Gastrocnemius medialis (tissue), 4 donors: ENCODE results near the gene SH3BP5.

ENCODE experiments used
- CTCF ChIP-seq, 5 experiments: fragments of 450-650 bp in 3 of 5; fragments of 200-600 bp in 2 of 5; sonication (generic) in 2 of 5; IDR thresholded peaks in 4 of 5; conservative IDR thresholded peaks in 1 of 5; 1 replicate in 4 of 5; 2 replicates in 1 of 5; pipeline ENCODE4 v1.5.1; 2016 to 2019; ENCODE audit warnings: antibody characterized with exemption in 5 of 5, mild to moderate bottlenecking in 3 of 5, moderate library complexity in 3 of 5
- POLR2A ChIP-seq, 2 donors: fragments of 450-650 bp; IDR thresholded peaks; one replicate each; pipeline ENCODE4 v1.6.1; 2017; ENCODE audit warnings: antibody characterized with exemption in 2 of 2, mild to moderate bottlenecking in 2 of 2, moderate library complexity in 2 of 2

- TF ChIP-seq CTCF (IDR thresholded peaks at IDR 0.05 in 4 of 5, conservative IDR thresholded peaks at IDR 0.05 in 1 of 5) (no peak), POLR2A (IDR thresholded peaks at IDR 0.05) (peak in 1 of 2 donors; percentile 22)
Measured at GRCh38 chr3:15313461-15313860, 18.9 kb downstream of the SH3BP5 start.
